B cell (primary cell): ENCODE results near the gene XDH. TPM values are rescaled to one million over a fixed set of nuclear protein-coding genes. Genes with fewer than 3 reads are reported as not detected.
A peak's percentile ranks its signal among the peaks of the same experiment; 100 is the strongest.

Experiments
- ATAC-seq: fragments of 200-7000 bp; cut with Tn5 transposase; one replicate; pipeline ENCODE4 v1.10.0; 2021; ENCODE audit warnings: low read depth, mild to moderate bottlenecking, moderate number of reproducible peaks, moderate library complexity
- CTCF ChIA-PET: fragments of 350-600 bp; sonication (Branson Sonifier 250); formaldehyde crosslinking; loops from one replicate; lab custom pipeline; 2021; ENCODE audit warnings: antibody characterized with exemption, inconsistent platforms; lab: Charles Lee
- POLR2A ChIA-PET: fragments of 350-600 bp; sonication (Branson Sonifier 250); formaldehyde crosslinking; loops from one replicate; lab custom pipeline; 2021; ENCODE audit warnings: antibody characterized with exemption; lab: Charles Lee
- DNase-seq: peaks from one replicate; pipeline ENCODE4 v3.0.0; 2013
- H2AFZ ChIP-seq: 2 replicates; pipeline ENCODE4 v1.6.1; 2012; ENCODE audit warnings: mild to moderate bottlenecking, low read depth, low read length; ENCODE audit not compliant: insufficient read depth, poor library complexity, severe bottlenecking
- H3K27ac ChIP-seq, 2 donors: 1 replicate in 1 of 2; 2 replicates in 1 of 2; pipeline ENCODE4 v1.5.1; 2012 to 2013; ENCODE audit warnings: low read length in 2 of 2, mild to moderate bottlenecking in 2 of 2, moderate library complexity in 1 of 2
- H3K27me3 ChIP-seq, 4 experiments: fragments of 200-600 bp in 1 of 4; sonication (generic) in 1 of 4; replicated peaks in 1 of 4; 1 replicate in 2 of 4; 2 replicates in 2 of 4; pipeline versions ENCODE4 v1.6.1 to v1.7.0; 2013 to 2016; ENCODE audit warnings: low read length in 3 of 4, mild to moderate bottlenecking in 2 of 4, mixed read lengths in 1 of 4, moderate library complexity in 1 of 4; ENCODE audit not compliant: insufficient read depth in 4 of 4, control insufficient read depth in 3 of 4; ENCODE audit errors: control extremely low read depth in 1 of 4
- H3K36me3 ChIP-seq, 2 experiments: replicated peaks in 1 of 2; 1 replicate in 1 of 2; 2 replicates in 1 of 2; pipeline versions ENCODE4 v1.6.1 to v1.7.1; 2013; ENCODE audit warnings: low read length in 1 of 2; ENCODE audit not compliant: insufficient read depth in 2 of 2, control insufficient read depth in 1 of 2; ENCODE audit errors: control extremely low read depth in 1 of 2, extremely low read depth in 1 of 2
- H3K4me1 ChIP-seq, 2 donors: fragments of 200-600 bp in 1 of 2; sonication (generic) in 1 of 2; 1 replicate in 1 of 2; 2 replicates in 1 of 2; pipeline versions ENCODE4 v1.5.1 to v1.6.1; 2013 to 2017; ENCODE audit warnings: low read length in 2 of 2; ENCODE audit not compliant: control insufficient read depth in 2 of 2, insufficient read depth in 2 of 2
- H3K4me2 ChIP-seq: replicated peaks from 2 replicates; pipeline ENCODE3; 2012; ENCODE audit warnings: mild to moderate bottlenecking, low read depth, low read length; ENCODE audit not compliant: poor library complexity, severe bottlenecking
- H3K4me3 ChIP-seq, 5 experiments: fragments of 200-600 bp in 1 of 5; sonication (generic) in 1 of 5; 1 replicate in 3 of 5; 2 replicates in 2 of 5; pipeline versions ENCODE4 v1.5.1 to v1.7.0; 2011 to 2016; ENCODE audit warnings: low read length in 4 of 5, mild to moderate bottlenecking in 4 of 5, low read depth in 2 of 5, control low read depth in 1 of 5, moderate library complexity in 1 of 5; ENCODE audit not compliant: insufficient read depth in 1 of 5; ENCODE audit errors: control extremely low read depth in 1 of 5, extremely low read depth in 1 of 5
- H3K79me2 ChIP-seq: fragments of 200-600 bp; sonication (generic); one replicate; pipeline ENCODE4 v1.6.0; 2016; ENCODE audit warnings: low read length; ENCODE audit not compliant: control insufficient read depth, insufficient read depth
- H3K9ac ChIP-seq: fragments of 200-600 bp; sonication (generic); 2 replicates; pipeline ENCODE4 v1.6.1; 2017; ENCODE audit warnings: mild to moderate bottlenecking, low read length, moderate library complexity
- H3K9me3 ChIP-seq, 3 donors: one replicate each; pipeline versions ENCODE4 v1.6.1 to v1.7.1; 2013; ENCODE audit warnings: low read length in 2 of 3; ENCODE audit not compliant: control insufficient read depth in 2 of 3, insufficient read depth in 1 of 3; ENCODE audit errors: control extremely low read depth in 1 of 3
- H4K20me1 ChIP-seq: 2 replicates; pipeline ENCODE4 v1.6.0; 2012; ENCODE audit warnings: mild to moderate bottlenecking, low read length; ENCODE audit not compliant: insufficient read depth, control insufficient read depth, poor library complexity, severe bottlenecking
- H3K27ac Mint-ChIP-seq: one replicate; pipeline ENCODE4 v1.8.0; 2021; ENCODE audit warnings: mixed read lengths
- H3K27me3 Mint-ChIP-seq: one replicate; pipeline ENCODE4 v1.8.0; 2021; ENCODE audit warnings: mixed read lengths
- H3K4me1 Mint-ChIP-seq: one replicate; pipeline ENCODE4 v1.8.0; 2021; ENCODE audit warnings: mixed read lengths
- H3K4me3 Mint-ChIP-seq: one replicate; pipeline ENCODE4 v1.8.0; 2021; ENCODE audit warnings: mixed read lengths
- H3K9me3 Mint-ChIP-seq: one replicate; pipeline ENCODE4 v1.8.0; 2022; ENCODE audit warnings: mixed read lengths; ENCODE audit not compliant: insufficient read depth
- CTCF ChIP-seq: fragments of 200-600 bp; IDR thresholded peaks from one replicate; pipeline ENCODE4 v1.8.0; 2022; ENCODE audit warnings: antibody characterized with exemption, mild to moderate bottlenecking
- EZH2 ChIP-seq: IDR thresholded peaks from 2 replicates; pipeline ENCODE4 v1.6.1; 2012; ENCODE audit warnings: borderline replicate concordance, low read depth, mild to moderate bottlenecking, moderate library complexity, low read length; ENCODE audit not compliant: insufficient read depth, poor library complexity, severe bottlenecking
- WGBS: methylation state at CpG from one replicate; pipeline ENCODE4 v1.1.5; 2013; ENCODE audit warnings: missing lambda C conversion rate; ENCODE audit not compliant: insufficient coverage; 5-methylcytosine and 5-hydroxymethylcytosine counted together
- intact Hi-C: fragments of 100-400 bp; cut with micrococcal nuclease; formaldehyde crosslinking; loops from one replicate; pipeline ENCODE4 v1.10.0; 2022
- polyA plus RNA-seq: library from polyadenylated mRNA; depleted of rRNA; stranded (reverse); fragments of >200 nt; gene quantifications from 2 replicates; pipeline ENCODE4 v1.2.3, GENCODE V29; 2012
- total RNA-seq, 2 donors: library from RNA; stranded (reverse); fragments of 120-200 nt in 1 of 2; gene quantifications; 1 replicate in 1 of 2; 2 replicates in 1 of 2; pipeline versions ENCODE4 v1.2.3 to v1.2.4, GENCODE V29; 2013 to 2022

XDH gene
- total and polyA plus RNA-seq, 2 donors (not counting 1 experiment from before 2014, with no cell fraction given) = not detected

GRCh38 chr2:31327505-31327904, 87.0 kb downstream of the XDH start:
- H3K9me3 ChIP-seq = no peaks in the 10 kb centered on the region
- WGBS = 100% methylated on average over 1 of the region's 1 CpG
- no peak overlapping the region for H3K4me3 Mint-ChIP-seq
- no peak overlapping the region for H2AFZ ChIP-seq
- H4K20me1 ChIP-seq = no peaks in the 10 kb centered on the region
- no peak overlapping the region for H3K4me2 ChIP-seq
- no peaks in the 10 kb centered on the region for H3K9me3 Mint-ChIP-seq
- ChIA-PET CTCF (interaction anchor here (1.0 to 10.3 kb wide), 3 partner anchors 158 to 614 kb away, joined by 3 to 260 read pairs (median 115); no protein-coding TSS in a partner anchor), POLR2A (no interaction called here)
- peaks cover 9 to 12% of the 10 kb centered on the region in 2 donors for H3K4me1 ChIP-seq
- no peaks in the 10 kb centered on the region for H3K79me2 ChIP-seq
- no peaks in the 10 kb centered on the region for H3K27me3 Mint-ChIP-seq
- H3K4me3 ChIP-seq = no peak overlapping the region
- peaks cover 36% of the 10 kb centered on the region for H3K4me1 Mint-ChIP-seq
- TF ChIP-seq EZH2 (no peak), CTCF (no peak)
- H3K27ac Mint-ChIP-seq = no peak overlapping the region
- ATAC-seq (no peak), DNase-seq (no peak)
- intact Hi-C loops = no loop called here
- H3K36me3 ChIP-seq = no peaks in the 10 kb centered on the region
- no peak overlapping the region for H3K9ac ChIP-seq
- no peaks in the 10 kb centered on the region for H3K27me3 ChIP-seq
- H3K27ac ChIP-seq = no peak overlapping the region

- TF ChIP-seq EZH2 = no peak
- TF ChIP-seq CTCF = no peak
- peaks cover 43% of the 10 kb centered on the region for H3K4me1 Mint-ChIP-seq
- no peaks in the 10 kb centered on the region for H3K27me3 ChIP-seq
- no CpG with 5 or more reads among the region's 5 CpGs for WGBS
- H3K4me3 Mint-ChIP-seq = peak overlapping the region; percentile 53
- peak overlapping the region in 1 of 2 donors; percentile 4 for H3K27ac ChIP-seq
- H4K20me1 ChIP-seq = no peaks in the 10 kb centered on the region
- no peaks in the 10 kb centered on the region for H3K36me3 ChIP-seq
- H3K27me3 Mint-ChIP-seq = no peaks in the 10 kb centered on the region
- H2AFZ ChIP-seq = peak overlapping the region; percentile 47
- H3K9me3 ChIP-seq = no peaks in the 10 kb centered on the region
- peak; percentile 46 for ATAC-seq
- H3K4me1 ChIP-seq = peaks cover 17 to 19% of the 10 kb centered on the region in 2 donors
- peak overlapping the region; percentile 52 for H3K9ac ChIP-seq
- H3K9me3 Mint-ChIP-seq = no peaks in the 10 kb centered on the region
- peak overlapping the region; percentile 61 for H3K4me2 ChIP-seq
- H3K4me3 ChIP-seq = peak overlapping the region in 3 of 5 experiments; percentile 16 to 57 (median 27)
- peak overlapping the region; percentile 57 for H3K27ac Mint-ChIP-seq
- POLR2A ChIA-PET = interaction anchor here (0.8 kb wide), 1 partner anchor 90 kb away, joined by 3 read pairs; the partner anchor contains the start of gene EHD3
- no peaks in the 10 kb centered on the region for H3K79me2 ChIP-seq
- intact Hi-C loops = loop anchor here (5.0 kb wide), 1 partner anchor 107 kb away; the partner anchor contains the start of gene CAPN14
- CTCF ChIA-PET = interaction anchor here (0.6 to 3.8 kb wide), 4 partner anchors 10 to 617 kb away, joined by 3 to 20 read pairs (median 10); no protein-coding TSS in a partner anchor
- peak; percentile 23 for DNase-seq
These were observed 90.4 kb downstream of the XDH start for GRCh38 chr2:31324016-31324633.
